ENCODE results near the gene RHBDD2. TPM values are rescaled to one million over a fixed set of nuclear protein-coding genes. Genes with fewer than 3 reads are reported as not detected.
A peak's percentile ranks its signal among the peaks of the same experiment; 100 is the strongest.

The RHBDD2 gene
- total RNA-seq, 4 donors from 2014 or later: 27.0 to 38.2 (median 33.5) TPM

GRCh38 chr7:75875113-75876080 lies 3.4 kb upstream of the RHBDD2 start:
- peaks cover 3 to 51% (median 20%) of the 10 kb centered on the region in 3 donors for H3K4me1 ChIP-seq
- TF ChIP-seq, protein P1, sequence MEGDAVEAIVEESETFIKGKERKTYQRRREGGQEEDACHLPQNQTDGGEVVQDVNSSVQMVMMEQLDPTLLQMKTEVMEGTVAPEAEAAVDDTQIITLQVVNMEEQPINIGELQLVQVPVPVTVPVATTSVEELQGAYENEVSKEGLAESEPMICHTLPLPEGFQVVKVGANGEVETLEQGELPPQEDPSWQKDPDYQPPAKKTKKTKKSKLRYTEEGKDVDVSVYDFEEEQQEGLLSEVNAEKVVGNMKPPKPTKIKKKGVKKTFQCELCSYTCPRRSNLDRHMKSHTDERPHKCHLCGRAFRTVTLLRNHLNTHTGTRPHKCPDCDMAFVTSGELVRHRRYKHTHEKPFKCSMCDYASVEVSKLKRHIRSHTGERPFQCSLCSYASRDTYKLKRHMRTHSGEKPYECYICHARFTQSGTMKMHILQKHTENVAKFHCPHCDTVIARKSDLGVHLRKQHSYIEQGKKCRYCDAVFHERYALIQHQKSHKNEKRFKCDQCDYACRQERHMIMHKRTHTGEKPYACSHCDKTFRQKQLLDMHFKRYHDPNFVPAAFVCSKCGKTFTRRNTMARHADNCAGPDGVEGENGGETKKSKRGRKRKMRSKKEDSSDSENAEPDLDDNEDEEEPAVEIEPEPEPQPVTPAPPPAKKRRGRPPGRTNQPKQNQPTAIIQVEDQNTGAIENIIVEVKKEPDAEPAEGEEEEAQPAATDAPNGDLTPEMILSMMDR (IDR thresholded peaks at IDR 0.05): no peak
- no peak for TF ChIP-seq POLR2A (IDR thresholded peaks at IDR 0.05)
- H3K27ac ChIP-seq: peak overlapping the region in 3 of 4 donors; percentile 19 to 71 (median 61)
- H3K27me3 ChIP-seq: no peaks in the 10 kb centered on the region
- 54 to 66% methylated on average over 12 to 13 of the region's 21 CpGs for whole genome bisulfite sequencing, 2 donors
- intact Hi-C loops (cut with DNase I): no loop called here
- H3K4me3 ChIP-seq: no peak overlapping the region
- H3K9me3 ChIP-seq: no peaks in the 10 kb centered on the region
- no peak for DNase-seq
- H3K36me3 ChIP-seq: no peaks in the 10 kb centered on the region

DNA sequence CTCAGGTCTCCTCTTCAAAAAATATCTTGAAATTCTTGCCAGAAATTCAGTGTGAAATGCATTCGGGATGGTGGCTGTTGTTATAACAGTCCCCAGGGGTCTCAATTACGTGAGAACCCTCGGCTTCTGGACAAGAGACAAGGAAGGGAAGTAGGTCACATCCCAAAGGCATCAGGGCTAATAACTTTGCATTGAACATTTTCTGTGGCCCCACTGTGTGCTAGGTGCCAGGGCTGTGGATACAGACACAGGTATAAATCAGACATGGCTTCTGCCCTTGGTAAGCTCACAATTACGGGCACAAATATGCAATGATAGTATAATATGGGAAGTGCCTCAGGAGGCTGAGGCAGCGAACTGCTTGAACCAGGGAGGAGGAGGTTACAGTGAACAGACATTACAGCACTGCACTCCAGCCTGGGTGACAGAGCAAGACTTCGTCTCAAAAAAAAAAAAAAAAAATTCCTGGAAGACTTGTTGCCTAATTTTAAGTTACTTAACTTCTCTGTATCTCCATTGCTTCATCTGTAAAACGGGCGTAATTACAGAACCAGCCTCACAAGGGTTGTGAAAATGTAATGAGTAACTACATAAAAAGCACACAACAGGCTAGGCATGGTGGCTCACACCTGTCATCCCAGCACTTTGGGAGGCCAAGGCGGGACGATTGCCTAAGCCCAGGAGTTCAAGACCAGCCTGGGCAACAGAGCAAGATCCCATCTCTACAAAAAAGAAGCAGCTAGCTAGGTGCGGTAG lies 2.5 kb upstream of the RHBDD2 start:
- no peak for DNase-seq
- no peaks in the 10 kb centered on the region for H3K27me3 ChIP-seq
- intact Hi-C loops (cut with DNase I): no loop called here
- H3K9me3 ChIP-seq: no peaks in the 10 kb centered on the region
- 39 to 44% methylated on average over 8 to 11 of the region's 11 CpGs for whole genome bisulfite sequencing, 2 donors
- H3K4me3 ChIP-seq: no peak overlapping the region
- TF ChIP-seq, protein P1 (IDR thresholded peaks at IDR 0.05): no peak
- no peak for TF ChIP-seq POLR2A (IDR thresholded peaks at IDR 0.05)
- H3K4me1 ChIP-seq: peaks cover 3 to 58% (median 21%) of the 10 kb centered on the region in 3 donors
- H3K27ac ChIP-seq: peak overlapping the region in 3 of 4 donors; percentile 19 to 71 (median 61)
- H3K36me3 ChIP-seq: peaks cover 0 to 8% (median 1%) of the 10 kb centered on the region in 3 donors

DNA sequence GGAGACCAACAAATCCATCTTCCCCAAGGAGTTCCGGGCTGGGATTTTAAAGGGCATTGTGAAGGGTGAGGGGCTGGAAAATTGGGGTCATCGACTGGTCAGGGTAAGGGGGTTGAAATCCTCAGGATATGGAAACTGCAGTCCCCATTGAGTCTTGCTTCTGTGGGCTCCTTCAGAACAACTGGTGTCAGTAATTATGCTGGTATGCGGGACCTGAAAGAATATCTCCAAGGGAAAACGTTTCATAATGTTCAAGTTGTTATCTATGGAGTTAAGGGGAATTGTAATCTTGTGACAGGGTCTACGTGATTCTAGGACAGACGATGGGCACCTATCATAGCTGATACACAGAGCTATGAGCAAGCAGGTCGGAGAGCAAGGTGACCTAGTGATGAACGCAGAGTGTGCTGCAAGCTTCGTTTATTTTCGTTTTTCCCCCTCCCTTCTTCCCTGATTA lies 494 bp upstream of the RHBDD2 start:
- Histone ChIP-seq H3K27ac (peak overlapping the region; percentile 84 to 94 (median 89)), H3K9me3 (no peaks in the 10 kb centered on the region), H3K4me3 (peak overlapping the region; percentile 70 to 92 (median 76)), H3K4me1 (peaks cover 0 to 42% (median 15%) of the 10 kb centered on the region in 3 donors), H3K27me3 (no peaks in the 10 kb centered on the region), H3K36me3 (peaks cover 5 to 29% (median 14%) of the 10 kb centered on the region in 3 donors)
- 13 to 18% methylated on average over 10 of the region's 10 CpGs for WGBS, 2 donors
- DNase-seq: no peak
- TF ChIP-seq, protein P1 (IDR thresholded peaks at IDR 0.05): no peak
- no peak for TF ChIP-seq POLR2A (IDR thresholded peaks at IDR 0.05)
- intact Hi-C loops (cut with DNase I): no loop called here

GRCh38 chr7:75879771-75880184 lies 944 bp downstream of the RHBDD2 start:
- Histone ChIP-seq H3K27ac (peak overlapping the region; percentile 73 to 94 (median 88)), H3K27me3 (no peaks in the 10 kb centered on the region), H3K4me3 (peak overlapping the region; percentile 70 to 92 (median 76)), H3K36me3 (peaks cover 15 to 43% (median 27%) of the 10 kb centered on the region in 3 donors), H3K9me3 (no peaks in the 10 kb centered on the region), H3K4me1 (peaks cover 0 to 42% (median 15%) of the 10 kb centered on the region in 3 donors)
- TF ChIP-seq POLR2A (IDR thresholded peaks at IDR 0.05): no peak
- TF ChIP-seq, protein P1 (IDR thresholded peaks at IDR 0.05): no peak
- 6 to 9% methylated on average over 8 of the region's 8 CpGs for whole genome bisulfite sequencing, 2 donors
- DNase-seq: no peak
- intact Hi-C loops (cut with DNase I): no loop called here
